Body of pancreas (tissue), 4 donors: ENCODE measurements around the gene OR2T1. TPM values are rescaled to one million over a fixed set of nuclear protein-coding genes. Genes with fewer than 3 reads are reported as not detected.

Experiments used
- ATAC-seq: fragments of 150-250 bp; one replicate; pipeline ENCODE4 v1.9.1; 2016
- DNase-seq, 4 donors: peaks; one replicate each; pipeline ENCODE4 v3.0.0-alpha.2; 2019
- H3K27ac ChIP-seq, 4 donors: fragments of 200-600 bp; sonication (generic); 1 replicate in 3 of 4; 2 replicates in 1 of 4; pipeline versions ENCODE4 v1.5.1 to v1.6.1; 2016 to 2019; ENCODE audit warnings: mild to moderate bottlenecking in 1 of 4, mixed read lengths in 1 of 4, moderate library complexity in 1 of 4
- H3K27me3 ChIP-seq, 2 donors: fragments of 200-600 bp; sonication (generic); one replicate each; pipeline ENCODE4 v1.6.0; 2016; ENCODE audit warnings: mild to moderate bottlenecking in 1 of 2
- H3K36me3 ChIP-seq, 2 donors: fragments of 200-600 bp; sonication (generic); replicated peaks in 1 of 2; 2 replicates each; pipeline ENCODE4 v1.5.1; 2016; ENCODE audit warnings: low read depth in 2 of 2; ENCODE audit not compliant: insufficient read depth in 1 of 2
- H3K4me1 ChIP-seq: fragments of 200-600 bp; sonication (generic); one replicate; pipeline ENCODE4 v1.6.0; 2016
- H3K4me3 ChIP-seq, 2 donors: fragments of 200-600 bp; sonication (generic); 1 replicate in 1 of 2; 2 replicates in 1 of 2; pipeline ENCODE4 v1.5.1; 2016 to 2019
- H3K9me3 ChIP-seq, 3 donors: fragments of 200-600 bp; sonication (generic); 1 replicate in 2 of 3; 2 replicates in 1 of 3; pipeline ENCODE4 v1.5.1; 2016
- CTCF ChIP-seq, 7 experiments: fragments of 450-650 bp in 4 of 7; fragments of 200-600 bp in 3 of 7; sonication (generic) in 3 of 7; IDR thresholded peaks; one replicate each; pipeline ENCODE4 v1.5.1; 2016 to 2019; ENCODE audit warnings: antibody characterized with exemption in 7 of 7
- POLR2A ChIP-seq, 3 donors: fragments of 450-650 bp; IDR thresholded peaks; one replicate each; pipeline ENCODE4 v1.6.1; 2016; ENCODE audit warnings: antibody characterized with exemption in 3 of 3, mild to moderate bottlenecking in 2 of 3
- WGBS, 2 donors: methylation state at CpG; one replicate each; pipeline ENCODE4 v1.1.5; 2017; 5-methylcytosine and 5-hydroxymethylcytosine counted together
- intact Hi-C: fragments of 100-400 bp; cut with DNase I; formaldehyde crosslinking; loops from one replicate; pipeline ENCODE4 v1.15.1; 2023
- total RNA-seq, 2 donors: library from RNA; depleted of rRNA; stranded (reverse); fragments of >200 nt; gene quantifications; one replicate each; pipeline ENCODE4 v1.1.0, GENCODE V29; 2016

OR2T1 gene
- total RNA-seq, 2 donors from 2014 or later, result not detected

- H3K4me1 ChIP-seq, result no peaks in the 10 kb centered on the region
- ATAC-seq (no peak), DNase-seq (no peak)
- H3K27me3 ChIP-seq, result no peaks in the 10 kb centered on the region
- H3K4me3 ChIP-seq, result no peak overlapping the region
- H3K9me3 ChIP-seq, result no peaks in the 10 kb centered on the region
- TF ChIP-seq POLR2A (IDR thresholded peaks at IDR 0.05) (no peak), CTCF (IDR thresholded peaks at IDR 0.05) (no peak)
- H3K36me3 ChIP-seq, result no peaks in the 10 kb centered on the region
- no peak overlapping the region for H3K27ac ChIP-seq
- intact Hi-C loops, result no loop called here
- WGBS, 2 donors, result 55 to 57% methylated on average over 5 of the region's 5 CpGs
These were observed 30.5 kb upstream of the OR2T1 start for GRCh38 chr1:248372394-248372793.

GRCh38 chr1:248373761-248374160 lies 29.1 kb upstream of the OR2T1 start:
- DNase-seq (no peak), ATAC-seq (no peak)

GRCh38 chr1:248375446-248375845 lies 27.4 kb upstream of the OR2T1 start, which contains the start of gene OR2T6:
Gene OR2T6, plus strand, starts transcription at chr1:248375746. Its CDS starts 11,863 bp downstream, at chr1:248387609.
- intact Hi-C loops, result no loop called here
- no peak within 1 kb of the TSS for H3K27ac ChIP-seq
- TF ChIP-seq POLR2A (IDR thresholded peaks at IDR 0.05), result no peak
- TF ChIP-seq CTCF (IDR thresholded peaks at IDR 0.05), result no peak
- no peaks in the 10 kb centered on the region for H3K9me3 ChIP-seq
- no peaks in the 10 kb centered on the region for H3K36me3 ChIP-seq
- no peak for ATAC-seq
- no peaks in the 10 kb centered on the region for H3K4me1 ChIP-seq
- DNase-seq, result no peak
- H3K27me3 ChIP-seq, result no peaks in the 10 kb centered on the region
- no peak within 1 kb of the TSS for H3K4me3 ChIP-seq

More at GRCh38 chr1:248373761-248374160, 29.1 kb upstream of the OR2T1 start:
- TF ChIP-seq POLR2A (IDR thresholded peaks at IDR 0.05) (no peak), CTCF (IDR thresholded peaks at IDR 0.05) (no peak)
- Histone ChIP-seq H3K4me3 (no peak overlapping the region), H3K36me3 (no peaks in the 10 kb centered on the region), H3K4me1 (no peaks in the 10 kb centered on the region), H3K27ac (no peak overlapping the region), H3K27me3 (no peaks in the 10 kb centered on the region), H3K9me3 (no peaks in the 10 kb centered on the region)
- intact Hi-C loops, result no loop called here
- 63 to 71% methylated on average over 4 of the region's 4 CpGs for WGBS, 2 donors

GRCh38 chr1:248376916-248377315 lies 25.9 kb upstream of the OR2T1 start:
- no peak for DNase-seq
- no peaks in the 10 kb centered on the region for H3K4me1 ChIP-seq
- no peak overlapping the region for H3K27ac ChIP-seq
- no peak for ATAC-seq
- H3K9me3 ChIP-seq, result no peaks in the 10 kb centered on the region
- H3K27me3 ChIP-seq, result no peaks in the 10 kb centered on the region
- H3K36me3 ChIP-seq, result no peaks in the 10 kb centered on the region
- WGBS, 2 donors, result 49 to 57% methylated on average over 3 of the region's 3 CpGs
- intact Hi-C loops, result no loop called here
- TF ChIP-seq CTCF (IDR thresholded peaks at IDR 0.05), result no peak
- TF ChIP-seq POLR2A (IDR thresholded peaks at IDR 0.05), result no peak
- H3K4me3 ChIP-seq, result no peak overlapping the region

GRCh38 chr1:248380854-248381253 lies 22.0 kb upstream of the OR2T1 start:
- no peaks in the 10 kb centered on the region for H3K36me3 ChIP-seq
- ATAC-seq (no peak), DNase-seq (no peak)
- H3K27me3 ChIP-seq, result no peaks in the 10 kb centered on the region
- no peaks in the 10 kb centered on the region for H3K4me1 ChIP-seq
- H3K27ac ChIP-seq, result no peak overlapping the region
- TF ChIP-seq CTCF (IDR thresholded peaks at IDR 0.05) (no peak), POLR2A (IDR thresholded peaks at IDR 0.05) (no peak)
- H3K4me3 ChIP-seq, result no peak overlapping the region
- WGBS, 2 donors, result 73 to 82% methylated on average over 3 of the region's 3 CpGs
- H3K9me3 ChIP-seq, result no peaks in the 10 kb centered on the region
- intact Hi-C loops, result no loop called here
